Raji (cell line): ENCODE results near the gene ADIPOQ.

Source experiments
- POLR2A ChIP-seq: IDR thresholded peaks from 2 replicates; pipeline ENCODE4 v1.6.1; 2011; ENCODE audit warnings: low read depth, low read length, control low read depth; ENCODE audit not compliant: insufficient read depth

Gene ADIPOQ

GRCh38 chr3:186895406-186895805, 52.9 kb downstream of the ADIPOQ start:
- no peak for TF ChIP-seq POLR2A

GRCh38 chr3:186896006-186896405, 53.5 kb downstream of the ADIPOQ start:
- no peak for TF ChIP-seq POLR2A

GRCh38 chr3:186896875-186897274, 54.4 kb downstream of the ADIPOQ start:
- TF ChIP-seq POLR2A, result no peak

DNA sequence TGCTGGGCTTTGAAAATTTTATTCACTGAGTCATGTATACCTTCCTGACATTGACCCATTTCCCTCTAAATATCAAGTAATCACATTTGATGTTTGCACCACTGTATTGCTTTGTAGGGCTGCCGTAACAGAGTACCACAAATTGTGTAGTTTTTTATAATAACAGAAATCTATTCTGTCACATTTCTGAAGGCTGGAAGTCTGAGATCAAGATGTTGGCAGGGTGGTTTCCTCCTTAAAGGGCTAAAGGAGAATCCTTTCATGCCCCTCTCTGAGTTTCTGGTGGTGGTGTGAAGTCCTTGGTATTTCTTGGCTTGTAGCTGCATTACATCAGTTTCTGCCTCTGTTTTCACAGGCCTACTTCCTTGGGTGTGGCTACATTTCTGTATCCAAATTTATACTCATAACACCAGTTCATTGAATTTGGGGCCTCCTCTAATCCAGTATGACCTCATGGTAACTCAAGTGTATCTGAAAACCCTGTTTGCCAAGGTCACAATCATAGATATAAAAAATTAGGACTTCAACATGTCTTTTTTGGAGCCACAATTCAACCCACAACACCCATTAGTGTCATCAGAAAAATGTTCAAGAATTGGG, 58.7 kb downstream of the ADIPOQ start:
- no peak for TF ChIP-seq POLR2A

DNA sequence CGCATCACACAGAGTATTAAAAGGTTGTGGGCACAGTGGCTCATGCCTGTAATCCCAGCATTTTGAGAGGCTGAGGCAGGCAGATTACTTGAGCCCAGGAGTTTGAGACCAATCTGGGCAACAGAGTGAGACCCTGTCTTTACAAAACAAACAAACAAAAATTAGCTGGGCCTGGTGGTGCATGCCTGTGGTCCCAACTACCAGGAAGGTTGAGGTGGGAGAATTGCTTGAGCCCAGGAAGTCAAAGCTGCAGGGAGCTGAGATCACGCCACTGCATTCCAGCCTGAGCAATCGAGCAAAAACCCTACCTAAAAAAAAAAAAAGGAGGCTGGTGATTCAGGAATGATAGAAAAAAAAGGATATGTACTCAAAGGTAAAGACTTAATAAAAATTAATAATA, 59.6 kb downstream of the ADIPOQ start:
- no peak for TF ChIP-seq POLR2A

- no peak for TF ChIP-seq POLR2A
Measured at GRCh38 chr3:186902713-186903112, 60.2 kb downstream of the ADIPOQ start.
